ENCODE measurements around the gene GLRB.
"Not testable (repeated sequence)": the region's sequence is repeated elsewhere in the genome, so short reads cannot be mapped to it uniquely, and the experiment has no call there.

Gene GLRB

DNA sequence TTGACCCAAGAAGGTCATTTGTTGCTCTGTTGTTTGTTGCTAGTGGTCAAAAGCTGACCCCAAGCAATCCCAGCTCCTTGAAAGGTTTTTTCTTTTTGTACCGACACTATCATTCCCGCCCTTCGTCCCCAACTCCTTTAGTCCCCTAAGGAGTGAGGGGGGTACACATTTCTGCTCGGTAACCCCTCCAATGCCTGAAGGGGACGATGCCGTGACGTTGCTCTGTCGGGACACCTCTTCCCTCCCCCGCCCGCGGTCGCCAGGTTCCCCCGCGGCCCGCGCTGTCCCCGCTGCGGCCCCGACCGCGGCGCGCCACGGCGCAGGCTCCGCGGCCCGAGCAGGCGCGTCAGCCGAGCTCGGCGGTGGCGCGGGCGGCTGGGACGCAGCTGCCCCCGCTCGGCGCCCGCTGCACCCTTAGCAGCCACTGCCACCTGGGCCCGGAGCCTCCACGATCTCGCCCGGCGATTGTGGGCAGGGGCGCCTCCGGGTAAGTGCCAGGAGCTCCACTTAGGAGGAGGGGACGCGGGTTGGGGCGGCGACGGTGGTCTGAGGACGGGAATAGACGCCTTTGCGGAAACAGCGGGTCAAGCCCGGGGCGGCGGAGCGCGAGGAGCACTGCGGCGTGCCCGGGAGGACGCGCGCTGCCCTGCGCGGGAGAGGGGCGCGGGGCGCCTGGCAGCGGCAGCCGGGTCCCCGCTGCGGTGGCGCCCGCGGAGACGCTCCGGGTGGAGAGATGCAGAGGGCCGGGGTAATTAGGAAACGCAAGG, at the start of gene GLRB:
Gene GLRB, plus strand, starts transcription at position 340 of the 767 bp plus-strand sequence. CDS start 1,875 bp downstream, outside the sequence.
- no peak for DNase-seq (ENCODE audit: low read depth in 2 of 2)

DNA sequence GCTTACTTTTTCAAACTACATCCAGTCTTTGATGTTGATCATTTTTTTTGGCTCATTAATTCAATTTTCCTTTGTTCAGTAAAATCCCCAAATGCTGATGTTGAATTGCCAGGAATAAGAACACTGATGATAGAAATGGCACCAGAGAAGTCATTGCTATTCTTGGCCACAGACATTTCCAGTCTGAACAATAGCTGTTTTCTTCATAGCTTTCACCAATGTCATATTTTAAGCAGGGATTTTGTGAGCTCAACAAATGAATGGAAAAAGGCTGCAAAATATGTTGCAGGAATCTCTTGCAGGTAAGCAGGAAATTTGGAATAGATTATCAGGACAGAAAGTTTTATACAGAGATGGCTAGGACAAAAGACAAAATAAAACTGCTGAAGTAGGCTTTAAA, 40.5 kb upstream of the GLRB start:
- no peak for DNase-seq (ENCODE audit: low read depth in 2 of 2)

DNA sequence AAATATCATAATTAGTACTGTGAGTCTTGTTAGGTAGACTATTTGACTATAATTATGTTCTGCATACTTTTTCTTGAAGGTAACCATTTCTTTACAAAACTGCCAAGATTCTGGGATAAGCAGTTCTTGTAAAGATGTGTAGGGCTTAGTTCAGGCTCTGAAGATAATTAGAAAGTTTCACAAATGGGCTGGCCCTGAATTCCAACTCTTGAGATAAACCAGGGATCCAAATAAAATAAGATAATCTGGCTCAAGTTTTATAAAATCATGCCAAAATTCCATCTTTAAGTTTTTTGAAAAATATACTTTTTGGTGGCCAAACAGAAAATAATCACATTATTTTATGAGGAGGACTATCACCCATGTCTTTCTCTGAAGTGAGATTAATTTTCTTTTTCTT, 35.5 kb upstream of the GLRB start:
- DNase-seq (ENCODE audit: low read depth in 2 of 2), result no peak

DNA sequence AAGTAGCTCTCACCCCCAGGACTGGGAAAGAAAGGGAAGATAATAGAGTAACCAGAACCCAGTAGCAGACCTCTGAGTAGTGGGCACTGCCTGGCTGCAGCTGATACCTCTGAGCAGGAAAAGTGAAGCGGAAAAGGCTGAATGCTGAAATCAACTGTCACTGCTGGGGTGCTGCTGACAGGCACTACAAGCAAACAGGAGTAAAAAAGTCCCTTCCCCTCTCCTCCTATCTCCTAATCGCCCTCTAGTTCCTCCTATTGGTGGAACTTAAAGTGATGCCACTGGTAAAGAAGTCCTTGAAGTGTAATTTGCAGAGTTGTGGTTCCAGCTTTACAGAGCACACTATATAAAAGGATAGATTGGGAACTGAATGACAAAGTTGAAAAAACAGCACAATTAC, 32.8 kb upstream of the GLRB start:
- DNase-seq (ENCODE audit: low read depth in 2 of 2), result no peak

DNA sequence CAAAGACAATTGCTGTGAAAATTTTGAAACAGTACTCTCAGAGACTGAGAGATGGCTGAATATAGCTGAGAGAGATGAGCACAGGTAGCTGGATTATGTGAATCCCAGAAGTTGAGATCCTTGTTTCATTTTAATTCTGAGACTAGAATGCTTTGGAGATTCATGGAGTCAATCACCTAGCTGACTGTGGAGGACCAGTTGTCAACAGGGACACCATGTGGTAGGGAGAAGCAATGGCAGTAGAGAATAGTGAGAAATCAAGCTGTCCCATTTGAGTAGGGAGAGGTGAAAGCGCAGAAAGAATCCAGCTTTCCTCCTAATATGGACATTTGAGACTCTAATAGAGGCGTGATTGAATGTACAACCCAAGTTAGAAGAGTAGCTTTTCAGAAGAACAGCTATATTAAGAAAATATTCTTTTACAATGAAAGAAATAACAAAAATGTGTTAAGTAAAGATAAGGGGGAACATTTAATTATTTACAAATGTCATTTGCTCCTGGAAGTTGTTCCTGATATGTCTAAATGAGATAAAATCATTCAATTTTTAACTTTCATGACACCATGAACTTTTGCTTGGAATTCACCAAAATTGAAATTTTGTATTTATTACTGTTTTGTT, 30.3 kb upstream of the GLRB start:
- no peak for DNase-seq (ENCODE audit: low read depth in 2 of 2)

DNA sequence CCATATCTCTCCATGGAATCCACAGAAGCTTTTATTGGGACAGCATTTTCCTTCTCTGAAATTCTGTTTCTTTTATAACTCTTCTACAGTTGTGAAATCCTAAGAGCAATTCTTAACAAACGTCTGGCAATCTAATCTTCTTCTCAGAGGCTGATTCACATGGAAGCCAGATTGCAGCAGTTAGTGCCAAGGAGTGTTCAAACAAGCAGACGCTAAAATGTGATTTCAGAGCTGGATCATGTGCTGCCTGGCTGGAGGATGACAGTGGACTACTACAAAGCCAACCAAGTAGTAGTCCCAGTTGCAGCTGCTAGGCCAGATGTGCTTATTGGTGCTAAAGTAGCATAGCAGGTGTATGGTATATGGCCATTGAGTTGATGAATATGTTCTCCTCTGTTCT, 27.7 kb upstream of the GLRB start:
- DNase-seq (ENCODE audit: low read depth in 2 of 2), result no peak

DNA sequence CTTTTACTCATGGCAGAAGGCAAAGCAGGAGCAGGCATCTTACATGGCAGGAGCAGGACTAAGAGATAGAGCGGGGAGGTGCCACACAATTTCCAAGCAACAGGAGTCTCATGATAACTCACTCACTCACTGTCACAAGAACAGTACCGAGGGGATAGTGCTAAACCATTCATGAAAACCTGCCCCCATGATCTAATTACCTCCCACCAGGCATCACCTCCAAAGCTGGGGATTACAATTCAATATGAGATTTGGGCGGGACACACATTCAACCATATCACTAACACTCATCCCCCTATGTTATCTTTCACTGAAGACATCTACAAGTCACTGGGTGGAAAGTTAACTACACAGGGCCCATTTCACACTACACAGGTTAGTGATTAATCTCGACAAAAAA, 25.4 kb upstream of the GLRB start:
- DNase-seq (ENCODE audit: low read depth in 2 of 2), result no peak

DNA sequence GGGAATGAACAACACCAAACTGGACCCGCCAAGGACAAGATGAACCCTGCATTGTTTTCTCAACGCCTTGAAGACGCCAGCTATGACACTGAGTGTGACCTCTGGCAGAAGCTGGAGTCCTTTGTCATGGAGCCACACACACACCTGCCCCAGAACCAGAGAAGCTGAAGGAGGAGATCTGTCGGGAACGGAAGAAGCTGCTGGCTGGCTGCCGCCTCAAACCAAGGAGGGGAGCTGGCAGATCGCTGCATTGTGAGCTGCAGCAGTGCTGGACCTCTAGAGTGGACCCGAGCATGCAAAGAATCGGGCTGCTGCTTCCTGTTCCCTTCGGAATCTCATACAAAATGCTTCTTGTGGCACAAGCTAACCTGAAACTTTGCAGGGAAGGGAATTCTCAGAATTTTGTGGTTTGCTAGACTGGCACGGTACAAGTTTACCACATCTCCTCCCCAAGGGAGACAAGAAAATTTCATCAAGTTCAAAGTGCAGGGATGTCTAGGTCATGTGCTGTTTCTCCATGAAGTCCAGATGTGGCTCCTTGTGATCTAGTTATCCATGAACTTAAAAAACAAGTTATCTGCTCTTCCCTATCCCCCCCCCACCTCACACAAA, 23.4 kb upstream of the GLRB start:
- DNase-seq (ENCODE audit: low read depth in 2 of 2), result no peak

DNA sequence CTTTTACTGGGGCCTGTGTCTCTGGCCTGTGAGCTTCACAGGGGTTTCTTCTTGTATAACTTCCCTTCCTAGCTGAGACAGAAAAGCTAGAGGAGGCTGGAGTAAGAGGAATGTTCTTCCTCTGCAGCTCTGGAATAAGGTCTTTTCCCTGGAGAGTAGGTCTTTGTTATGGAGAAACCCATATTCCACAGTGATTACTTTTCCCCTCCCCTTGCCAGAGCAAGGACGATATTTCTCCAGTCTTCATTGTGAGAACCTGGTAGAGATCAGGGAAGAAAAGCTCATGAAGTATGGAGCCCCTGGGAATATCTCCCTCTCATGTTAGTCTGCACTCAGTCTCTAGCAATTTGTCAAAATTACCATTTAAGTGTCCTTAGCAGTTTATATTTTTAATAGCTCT, 18.7 kb upstream of the GLRB start:
- no peak for DNase-seq (ENCODE audit: low read depth in 2 of 2)

DNA sequence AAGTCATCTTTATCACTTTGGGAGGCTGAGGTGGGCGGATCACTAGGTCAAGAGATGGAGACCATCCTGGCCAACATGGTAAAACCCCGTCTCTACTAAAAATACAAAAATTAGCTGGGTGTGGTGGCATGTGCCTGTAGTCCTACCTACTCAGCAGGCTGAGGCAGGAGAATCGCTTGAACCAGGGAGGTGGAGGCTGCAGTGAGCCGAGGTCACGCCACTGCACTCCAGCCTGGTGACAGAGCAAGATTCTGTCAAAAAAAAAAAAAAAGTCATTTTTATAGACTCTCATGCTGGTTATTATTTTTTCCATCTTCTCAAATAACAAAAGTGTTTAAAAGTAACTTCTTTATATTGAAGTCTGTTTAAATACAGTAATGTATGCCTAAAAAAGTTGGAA, 17.1 kb upstream of the GLRB start:
- not testable (repeated sequence) for DNase-seq (ENCODE audit: low read depth in 2 of 2)

DNA sequence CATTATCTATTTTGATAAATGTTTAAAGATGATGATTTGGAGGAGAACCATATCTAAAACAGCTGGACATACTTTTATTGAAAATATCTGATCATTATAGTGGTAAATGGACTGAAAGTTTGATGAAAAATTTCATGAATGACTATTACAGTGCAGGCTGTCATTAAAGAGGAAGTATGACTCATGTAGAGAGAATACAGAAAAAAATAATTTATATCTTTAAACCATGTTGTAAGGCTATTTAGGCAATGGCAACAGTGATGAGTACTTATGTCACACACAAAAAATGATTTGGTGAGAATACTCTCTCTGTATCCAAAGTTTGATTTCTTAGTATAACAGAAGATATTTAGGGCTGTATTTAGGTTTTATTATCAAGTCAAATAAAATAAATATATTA, 3.9 kb upstream of the GLRB start:
- no peak for DNase-seq (ENCODE audit: low read depth in 2 of 2)

DNA sequence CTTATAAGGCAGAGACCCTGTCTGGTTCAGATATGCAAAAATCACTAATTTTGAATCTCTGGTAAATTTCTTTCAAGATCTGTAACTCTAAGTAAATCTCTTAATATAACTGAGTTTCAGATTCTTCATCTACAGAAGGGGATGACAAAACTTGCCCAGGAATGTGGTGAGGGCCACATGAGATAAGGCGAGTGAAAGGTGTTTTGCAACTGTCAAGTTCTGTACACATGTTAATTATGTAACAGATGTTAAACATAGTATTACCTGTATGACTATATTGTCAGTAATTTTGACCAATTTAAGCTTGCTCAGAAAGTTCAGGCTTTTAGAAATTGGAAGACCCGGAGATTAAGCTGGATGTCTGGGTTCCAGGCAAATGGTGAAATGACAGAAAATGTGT, 549 bp upstream of the GLRB start:
- DNase-seq (ENCODE audit: low read depth in 2 of 2), result no peak

DNA sequence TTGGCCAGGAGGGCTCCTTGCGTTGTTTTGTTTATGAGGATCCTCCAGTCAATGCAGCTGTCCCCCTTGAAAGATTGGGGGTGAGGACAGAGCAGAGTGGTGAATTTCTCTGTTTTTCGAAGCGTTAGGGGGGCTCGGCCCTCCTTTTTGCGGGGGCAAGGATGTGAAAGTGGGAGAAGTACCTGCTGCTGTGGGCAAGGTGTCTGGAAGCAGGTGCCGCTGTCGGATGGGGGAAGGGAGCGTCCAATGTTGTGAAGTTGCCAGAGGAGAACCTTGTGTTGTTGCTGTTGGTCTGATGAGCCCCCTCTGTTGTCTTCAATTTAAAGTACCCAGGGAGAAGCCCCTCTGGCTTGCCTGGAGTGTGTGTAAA, 613 bp downstream of the GLRB start:
- DNase-seq (ENCODE audit: low read depth in 2 of 2), result no peak

DNA sequence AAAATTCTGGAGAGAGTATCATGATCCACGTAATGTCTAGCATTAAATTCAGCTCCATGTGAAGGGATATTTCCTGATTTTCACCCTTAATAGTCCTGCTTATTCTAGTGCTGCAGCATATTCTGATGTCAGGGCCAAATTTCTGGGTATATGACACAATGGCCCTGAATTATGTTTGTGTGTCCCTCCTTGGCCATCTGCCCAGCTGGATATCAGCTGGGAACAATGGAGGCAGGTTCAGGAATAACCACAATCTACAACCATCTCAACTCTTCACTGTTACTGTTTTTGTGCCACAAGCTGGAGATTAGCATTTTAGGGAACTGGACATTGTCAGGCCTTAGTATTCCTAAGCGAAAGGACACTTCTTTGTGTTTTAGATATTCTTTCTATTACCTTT, 3.5 kb downstream of the GLRB start:
- DNase-seq (ENCODE audit: low read depth in 2 of 2), result no peak

DNA sequence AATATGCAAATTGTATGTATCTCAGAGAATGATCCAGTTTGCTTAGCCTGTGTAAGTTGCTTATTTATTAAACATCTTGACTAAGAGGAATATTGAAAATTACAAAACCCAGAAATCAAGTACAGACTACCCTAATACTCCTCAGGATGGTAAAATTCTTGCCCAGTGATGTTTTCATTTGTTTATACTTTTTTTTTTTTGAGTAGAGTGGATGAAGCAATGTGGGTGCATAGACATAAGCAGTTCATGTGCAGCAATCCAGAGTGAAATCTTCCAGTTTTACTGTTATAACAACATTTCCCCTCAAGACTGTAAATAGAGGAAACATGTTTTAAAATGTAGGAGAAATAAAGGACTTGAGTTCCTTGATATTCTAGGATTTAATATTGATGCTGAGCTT, 4.7 kb downstream of the GLRB start:
- no peak for DNase-seq (ENCODE audit: low read depth in 2 of 2)

DNA sequence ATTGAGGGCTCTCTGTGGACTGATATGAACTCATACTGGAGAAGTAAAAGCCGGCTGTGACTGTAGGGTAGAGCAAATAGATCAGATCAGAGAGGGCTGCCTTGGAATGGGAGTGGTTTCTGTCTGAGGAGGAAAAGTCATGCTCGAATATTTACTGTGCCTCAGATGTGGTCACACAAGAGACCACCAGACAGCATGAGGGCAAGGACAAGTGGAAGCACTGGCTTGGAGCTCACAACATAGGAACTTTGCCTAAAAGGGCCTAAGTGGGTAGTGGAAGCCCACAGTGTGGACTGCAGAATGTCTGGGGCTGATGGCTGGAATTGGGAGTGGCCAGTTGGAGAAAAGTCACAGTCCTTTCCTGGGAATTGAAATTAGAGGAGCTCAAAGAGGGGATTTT, 19.8 kb downstream of the GLRB start:
- DNase-seq (ENCODE audit: low read depth in 2 of 2), result no peak

DNA sequence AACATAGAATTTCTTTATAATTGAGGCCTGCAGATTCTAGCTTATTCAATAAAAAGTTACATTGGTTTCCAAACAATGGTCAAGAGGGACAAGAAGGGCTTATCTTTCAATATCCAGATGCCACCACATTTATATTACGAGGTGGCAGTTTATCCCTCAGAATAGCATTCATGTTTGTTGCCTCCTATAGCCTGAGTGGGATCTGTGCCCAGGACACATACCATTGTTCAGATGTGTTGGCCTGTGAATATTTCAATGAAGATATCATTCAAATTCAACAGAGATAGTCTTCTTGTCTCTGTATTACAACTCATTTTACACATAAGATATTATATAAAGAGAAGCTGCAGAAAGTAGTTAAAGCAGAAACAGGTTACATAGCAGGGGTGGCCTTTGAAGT, 20.5 kb downstream of the GLRB start:
- no peak for DNase-seq (ENCODE audit: low read depth in 2 of 2)

DNA sequence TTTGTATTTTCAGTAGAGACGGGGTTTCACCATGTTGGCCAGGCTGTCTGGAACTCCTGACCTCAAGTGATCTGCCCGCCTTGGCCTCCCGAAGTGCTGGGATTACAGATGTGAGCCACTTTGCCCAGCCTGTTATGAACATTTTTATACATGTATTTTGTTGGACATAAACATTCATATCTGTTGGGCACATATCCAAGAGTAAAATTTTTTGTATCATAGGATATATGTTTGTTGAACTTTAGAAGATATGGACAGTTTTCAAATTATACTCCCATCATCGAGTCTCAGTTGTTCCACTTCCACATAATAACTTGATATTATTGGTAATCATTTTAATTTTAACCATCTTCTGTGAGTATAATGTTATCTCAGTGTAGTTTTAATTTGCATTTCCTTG, 23.6 kb downstream of the GLRB start:
- DNase-seq (ENCODE audit: low read depth in 2 of 2), result no peak

DNA sequence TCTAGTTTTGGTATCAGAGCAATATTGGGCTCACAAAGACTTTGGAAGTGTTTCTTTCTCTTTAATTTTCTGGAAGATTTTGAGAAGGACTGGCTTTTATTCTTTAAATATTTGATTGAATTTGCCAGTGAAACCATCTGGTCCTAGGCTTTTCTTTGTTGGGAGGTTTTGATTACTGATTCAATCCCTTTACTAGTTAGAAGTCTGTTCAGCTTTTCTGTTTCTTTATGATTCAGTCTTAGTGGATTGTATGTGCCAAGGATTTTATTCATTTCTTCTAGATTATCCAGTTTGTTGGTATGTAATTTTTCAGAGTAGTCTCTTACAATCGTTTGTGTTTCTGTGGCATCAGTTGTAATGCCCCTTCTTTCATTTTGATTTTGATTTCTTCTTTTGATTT, 28.6 kb downstream of the GLRB start:
- no peak for DNase-seq (ENCODE audit: low read depth in 2 of 2)

DNA sequence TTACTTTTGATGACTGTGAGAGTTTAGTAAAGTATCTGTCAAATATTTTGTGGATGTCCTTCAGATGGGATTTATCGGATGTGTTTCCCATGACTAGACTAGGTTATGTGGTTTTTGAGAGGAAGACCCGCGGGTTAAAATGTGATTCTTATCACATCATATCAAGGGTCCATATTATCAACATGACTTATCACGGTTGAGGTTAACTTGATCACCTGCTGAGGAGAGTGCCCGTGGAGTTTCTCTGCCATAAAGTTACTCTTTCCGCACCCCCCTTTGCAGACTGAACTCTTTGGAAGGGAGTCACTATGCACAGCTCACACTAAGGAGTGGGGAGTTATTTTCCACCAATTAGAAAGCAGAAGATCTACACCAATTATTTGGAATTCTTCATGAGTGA, 38.7 kb downstream of the GLRB start:
- no peak for DNase-seq (ENCODE audit: low read depth in 2 of 2)

DNA sequence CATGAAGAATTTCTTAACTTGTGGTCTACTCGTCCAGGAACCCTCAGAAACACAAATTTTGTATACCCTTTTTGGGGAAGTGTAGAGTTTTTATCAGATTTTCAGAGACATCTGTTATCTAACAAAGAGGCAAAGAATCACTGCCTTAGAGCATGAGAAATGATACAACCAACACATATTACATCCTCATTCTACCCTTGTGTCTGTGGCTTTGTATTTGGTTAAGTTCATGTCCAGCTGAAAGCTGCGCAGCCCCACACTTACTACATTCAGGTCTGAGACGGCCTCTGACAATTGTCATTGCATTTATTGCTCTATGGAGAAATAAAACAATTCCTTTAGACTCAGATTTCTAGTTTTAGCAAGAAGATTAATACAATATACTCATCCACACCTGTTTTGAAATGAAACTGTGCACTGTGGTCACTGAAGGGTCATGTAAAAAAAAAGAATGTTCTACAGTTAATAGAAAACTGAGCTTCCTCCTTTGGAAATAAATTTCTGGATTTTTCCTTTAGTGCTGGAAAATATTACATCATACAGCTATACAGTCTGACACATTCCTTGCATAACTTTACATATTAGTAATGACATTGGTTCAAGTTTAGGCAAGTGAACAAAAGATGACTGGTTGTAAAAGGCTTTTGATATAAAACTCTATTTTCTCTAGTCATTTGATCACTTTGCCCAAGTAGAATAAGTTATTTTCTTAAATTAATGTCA, 39.8 kb downstream of the GLRB start:
- DNase-seq (ENCODE audit: low read depth in 2 of 2), result no peak

DNA sequence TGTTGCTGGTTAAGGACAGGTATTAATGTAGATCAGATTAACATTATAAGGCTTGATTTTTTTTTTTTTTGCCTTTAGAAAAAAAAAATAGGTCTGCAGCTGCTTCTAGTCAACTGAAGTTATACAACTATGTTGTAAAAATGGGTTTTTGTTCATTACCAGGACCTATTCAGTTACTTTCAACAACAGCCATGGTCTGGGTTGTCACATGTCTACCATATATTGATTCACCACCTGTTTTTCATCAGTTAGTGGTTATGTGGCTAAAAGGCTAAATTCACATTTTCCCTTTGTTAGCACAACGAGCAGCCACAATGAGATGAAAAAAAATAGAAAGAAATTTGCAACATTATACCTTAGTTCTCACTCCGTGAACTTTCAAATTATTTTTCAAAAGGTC, 45.5 kb downstream of the GLRB start:
- DNase-seq (ENCODE audit: low read depth in 2 of 2), result no peak

DNA sequence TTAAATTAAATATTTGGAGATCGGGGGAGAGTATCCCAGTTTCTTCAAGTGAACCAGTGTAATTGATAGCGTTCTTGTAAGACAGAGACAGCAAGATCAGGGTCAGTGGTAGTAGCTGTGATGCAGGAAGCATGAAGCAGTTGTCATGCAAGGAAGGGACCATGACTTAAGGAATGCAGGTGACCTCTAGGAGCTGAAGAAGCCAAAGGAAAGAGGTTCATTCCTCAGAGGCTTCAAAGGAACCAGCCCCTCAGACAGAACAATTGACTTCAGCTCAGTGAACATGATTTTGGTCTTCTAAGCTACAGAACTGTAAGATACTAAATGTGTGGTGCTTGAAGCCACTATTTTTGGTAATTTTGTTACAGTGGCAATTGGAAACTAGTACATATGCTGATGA, 51.6 kb downstream of the GLRB start:
- no peak for DNase-seq (ENCODE audit: low read depth in 2 of 2)
